ENCODE data around the gene TGIF2. TPM values are rescaled to one million over a fixed set of nuclear protein-coding genes. Genes with fewer than 3 reads are reported as not detected.

Gene TGIF2
- total RNA-seq, 4 donors from 2014 or later = 6.5 to 10.5 (median 9.5) TPM

- intact Hi-C loops (cut with DNase I; ENCODE audit: low total_unique reads) = no loop called here
- DNase-seq (ENCODE audit: low spot score in 2 of 2) = no peak
- WGBS, 2 donors = 85 to 87% methylated on average over 2 of the region's 2 CpGs
- TF ChIP-seq POLR2A (IDR thresholded peaks at IDR 0.05) = no peak
- TF ChIP-seq, protein P1, sequence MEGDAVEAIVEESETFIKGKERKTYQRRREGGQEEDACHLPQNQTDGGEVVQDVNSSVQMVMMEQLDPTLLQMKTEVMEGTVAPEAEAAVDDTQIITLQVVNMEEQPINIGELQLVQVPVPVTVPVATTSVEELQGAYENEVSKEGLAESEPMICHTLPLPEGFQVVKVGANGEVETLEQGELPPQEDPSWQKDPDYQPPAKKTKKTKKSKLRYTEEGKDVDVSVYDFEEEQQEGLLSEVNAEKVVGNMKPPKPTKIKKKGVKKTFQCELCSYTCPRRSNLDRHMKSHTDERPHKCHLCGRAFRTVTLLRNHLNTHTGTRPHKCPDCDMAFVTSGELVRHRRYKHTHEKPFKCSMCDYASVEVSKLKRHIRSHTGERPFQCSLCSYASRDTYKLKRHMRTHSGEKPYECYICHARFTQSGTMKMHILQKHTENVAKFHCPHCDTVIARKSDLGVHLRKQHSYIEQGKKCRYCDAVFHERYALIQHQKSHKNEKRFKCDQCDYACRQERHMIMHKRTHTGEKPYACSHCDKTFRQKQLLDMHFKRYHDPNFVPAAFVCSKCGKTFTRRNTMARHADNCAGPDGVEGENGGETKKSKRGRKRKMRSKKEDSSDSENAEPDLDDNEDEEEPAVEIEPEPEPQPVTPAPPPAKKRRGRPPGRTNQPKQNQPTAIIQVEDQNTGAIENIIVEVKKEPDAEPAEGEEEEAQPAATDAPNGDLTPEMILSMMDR (IDR thresholded peaks at IDR 0.05) = no peak
- no peak overlapping the region for H3K4me3 ChIP-seq (ENCODE audit: low read depth, poor library complexity, severe bottlenecking)
Observed at GRCh38 chr20:36579996-36580545, 6.7 kb downstream of the TGIF2 start.

- 81 to 89% methylated on average over 4 of the region's 4 CpGs for WGBS, 2 donors
- TF ChIP-seq, protein P1 (IDR thresholded peaks at IDR 0.05) = no peak
- TF ChIP-seq POLR2A (IDR thresholded peaks at IDR 0.05) = no peak
- intact Hi-C loops (cut with DNase I; ENCODE audit: low total_unique reads) = no loop called here
- H3K4me3 ChIP-seq (ENCODE audit: low read depth, poor library complexity, severe bottlenecking) = no peak overlapping the region
- DNase-seq (ENCODE audit: low spot score in 2 of 2) = no peak
Observed at GRCh38 chr20:36582322-36582721, 8.9 kb downstream of the TGIF2 start.

DNA sequence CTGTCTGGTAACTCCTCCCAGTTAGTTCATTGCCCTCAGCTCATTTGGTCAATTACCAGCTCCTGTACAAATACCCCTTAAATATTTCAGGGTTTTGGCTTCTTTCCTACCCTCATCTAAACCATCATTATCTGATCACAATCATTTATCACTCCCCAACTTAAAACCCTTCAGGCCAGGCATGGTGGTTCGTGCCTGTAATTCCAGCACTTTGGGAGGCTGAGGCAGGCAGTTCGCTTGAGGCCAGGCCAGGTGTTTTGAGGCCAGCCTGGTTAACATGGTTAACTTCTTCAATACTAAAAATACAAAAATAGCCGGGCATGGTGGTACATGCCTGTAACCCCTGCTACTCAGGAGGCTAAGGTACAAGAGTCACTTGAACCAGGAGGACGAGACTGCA lies 9.4 kb downstream of the TGIF2 start:
- 75 to 81% methylated on average over 4 of the region's 4 CpGs for WGBS, 2 donors
- intact Hi-C loops (cut with DNase I; ENCODE audit: low total_unique reads) = no loop called here

DNA sequence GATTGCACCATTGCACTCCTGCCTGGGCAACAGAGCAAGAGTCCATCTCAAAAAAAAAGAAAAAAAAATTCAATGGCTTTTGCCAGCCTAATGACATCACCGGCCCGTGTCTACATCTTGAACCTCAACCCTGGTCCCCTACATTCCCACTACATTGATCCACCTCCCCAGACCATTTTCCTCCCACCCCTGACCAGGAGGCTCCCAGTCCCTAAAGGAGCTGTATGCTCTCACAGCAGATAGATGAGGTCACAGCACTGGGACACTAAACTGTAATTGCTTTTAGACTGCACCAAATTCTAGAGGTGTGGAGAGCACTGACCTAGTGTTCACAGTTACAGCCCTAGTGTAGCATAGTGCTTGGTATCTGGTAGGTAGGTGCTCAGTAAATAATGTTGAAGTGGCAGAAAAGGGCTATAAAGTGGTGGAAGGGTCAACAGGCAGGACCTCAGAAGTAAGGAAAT lies 10.7 kb downstream of the TGIF2 start:
- 73 to 74% methylated on average over 2 of the region's 2 CpGs for WGBS, 2 donors
- no peak overlapping the region for H3K4me3 ChIP-seq (ENCODE audit: low read depth, poor library complexity, severe bottlenecking)
- intact Hi-C loops (cut with DNase I; ENCODE audit: low total_unique reads) = no loop called here
- TF ChIP-seq POLR2A (IDR thresholded peaks at IDR 0.05) = no peak
- TF ChIP-seq, protein P1 (IDR thresholded peaks at IDR 0.05) = no peak
- no peak for DNase-seq (ENCODE audit: low spot score in 2 of 2)

More for the DNA sequence above, 9.4 kb downstream of the TGIF2 start:
- no peak for DNase-seq (ENCODE audit: low spot score in 2 of 2)
- H3K4me3 ChIP-seq (ENCODE audit: low read depth, poor library complexity, severe bottlenecking) = no peak overlapping the region
- TF ChIP-seq, protein P1 (IDR thresholded peaks at IDR 0.05) = no peak
- no peak for TF ChIP-seq POLR2A (IDR thresholded peaks at IDR 0.05)

GRCh38 chr20:36585410-36586125 lies 12.2 kb downstream of the TGIF2 start:
- WGBS, 2 donors = 40 to 41% methylated on average over 8 of the region's 8 CpGs

More at GRCh38 chr20:36585410-36586125, 12.2 kb downstream of the TGIF2 start:
- TF ChIP-seq, protein P1 (IDR thresholded peaks at IDR 0.05) = no peak
- no peak for TF ChIP-seq POLR2A (IDR thresholded peaks at IDR 0.05)
- intact Hi-C loops (cut with DNase I; ENCODE audit: low total_unique reads) = no loop called here
- H3K4me3 ChIP-seq (ENCODE audit: low read depth, poor library complexity, severe bottlenecking) = no peak overlapping the region
- DNase-seq (ENCODE audit: low spot score in 2 of 2) = no peak

Data from lower leg skin (tissue), 4 donors.